Neutrophil (primary cell): Measurements from ENCODE around the gene CPSF4.
A peak's percentile ranks its signal among the peaks of the same experiment; 100 is the strongest.

Source experiments
- H3K27ac ChIP-seq: fragments of 200-600 bp; sonication (generic); 2 replicates; pipeline ENCODE4 v1.5.1; 2016; ENCODE audit warnings: mild to moderate bottlenecking, moderate library complexity
- H3K27me3 ChIP-seq: fragments of 200-600 bp; sonication (generic); 2 replicates; pipeline ENCODE4 v1.6.0; 2016; ENCODE audit warnings: mild to moderate bottlenecking
- H3K36me3 ChIP-seq: fragments of 200-600 bp; sonication (generic); 2 replicates; pipeline ENCODE4 v1.5.1; 2017
- H3K4me1 ChIP-seq, 2 experiments: fragments of 200-600 bp in 1 of 2; sonication (generic) in 1 of 2; 1 replicate in 1 of 2; 2 replicates in 1 of 2; pipeline versions ENCODE4 v1.5.1 to v1.6.1; 2013 to 2016; ENCODE audit warnings: low read depth in 1 of 2, low read length in 1 of 2, mild to moderate bottlenecking in 1 of 2, moderate library complexity in 1 of 2; ENCODE audit not compliant: control insufficient read depth in 1 of 2, insufficient read depth in 1 of 2
- H3K4me3 ChIP-seq, 2 experiments: fragments of 200-600 bp in 1 of 2; sonication (generic) in 1 of 2; 1 replicate in 1 of 2; 2 replicates in 1 of 2; pipeline ENCODE4 v1.5.1; 2013 to 2016; ENCODE audit warnings: low read depth in 1 of 2, low read length in 1 of 2, mild to moderate bottlenecking in 1 of 2, moderate library complexity in 1 of 2
- H3K9me3 ChIP-seq: fragments of 200-600 bp; sonication (generic); 2 replicates; pipeline ENCODE4 v1.5.1; 2016
- TF ChIP-seq, protein P1 (sequence below): fragments of 200-600 bp; sonication (generic); IDR thresholded peaks from 2 replicates; pipeline ENCODE4 v1.5.1; 2016; ENCODE audit warnings: antibody characterized with exemption

Gene CPSF4

DNA sequence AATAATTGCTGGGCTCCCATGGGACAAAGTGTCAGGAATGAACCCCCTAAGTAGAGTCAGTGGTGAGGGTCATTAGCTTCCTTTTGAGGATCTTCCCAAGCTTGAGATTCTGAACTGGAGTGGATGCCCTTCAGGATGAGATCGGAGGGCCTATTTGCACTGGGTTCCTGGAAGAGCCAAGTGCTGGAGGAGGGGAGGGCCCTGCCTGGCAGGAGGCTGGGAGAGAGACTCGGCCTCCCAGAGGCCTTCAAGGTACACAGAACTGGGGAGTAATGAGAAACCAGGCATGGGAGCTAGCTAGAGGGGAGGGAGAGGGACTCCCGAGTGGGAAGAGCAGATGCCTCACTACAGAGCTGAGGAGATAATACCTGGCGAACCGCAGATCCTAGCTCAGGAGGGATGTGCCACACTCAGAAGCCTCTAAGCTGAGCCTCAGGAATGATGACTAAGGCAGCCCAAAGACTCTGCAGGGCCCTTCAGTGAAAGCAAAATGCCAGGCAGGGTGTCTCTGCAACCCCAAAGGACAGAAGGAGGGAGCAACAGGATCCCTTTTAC lies 39.8 kb upstream of the CPSF4 start:
- Histone ChIP-seq H3K36me3 (peaks cover 86% of the 10 kb centered on the region), H3K27me3 (no peaks in the 10 kb centered on the region), H3K27ac (peak overlapping the region; percentile 54), H3K4me3 (no peak overlapping the region), H3K4me1 (no peaks in the 10 kb centered on the region), H3K9me3 (no peaks in the 10 kb centered on the region)
- TF ChIP-seq, protein P1, sequence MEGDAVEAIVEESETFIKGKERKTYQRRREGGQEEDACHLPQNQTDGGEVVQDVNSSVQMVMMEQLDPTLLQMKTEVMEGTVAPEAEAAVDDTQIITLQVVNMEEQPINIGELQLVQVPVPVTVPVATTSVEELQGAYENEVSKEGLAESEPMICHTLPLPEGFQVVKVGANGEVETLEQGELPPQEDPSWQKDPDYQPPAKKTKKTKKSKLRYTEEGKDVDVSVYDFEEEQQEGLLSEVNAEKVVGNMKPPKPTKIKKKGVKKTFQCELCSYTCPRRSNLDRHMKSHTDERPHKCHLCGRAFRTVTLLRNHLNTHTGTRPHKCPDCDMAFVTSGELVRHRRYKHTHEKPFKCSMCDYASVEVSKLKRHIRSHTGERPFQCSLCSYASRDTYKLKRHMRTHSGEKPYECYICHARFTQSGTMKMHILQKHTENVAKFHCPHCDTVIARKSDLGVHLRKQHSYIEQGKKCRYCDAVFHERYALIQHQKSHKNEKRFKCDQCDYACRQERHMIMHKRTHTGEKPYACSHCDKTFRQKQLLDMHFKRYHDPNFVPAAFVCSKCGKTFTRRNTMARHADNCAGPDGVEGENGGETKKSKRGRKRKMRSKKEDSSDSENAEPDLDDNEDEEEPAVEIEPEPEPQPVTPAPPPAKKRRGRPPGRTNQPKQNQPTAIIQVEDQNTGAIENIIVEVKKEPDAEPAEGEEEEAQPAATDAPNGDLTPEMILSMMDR, result no peak

DNA sequence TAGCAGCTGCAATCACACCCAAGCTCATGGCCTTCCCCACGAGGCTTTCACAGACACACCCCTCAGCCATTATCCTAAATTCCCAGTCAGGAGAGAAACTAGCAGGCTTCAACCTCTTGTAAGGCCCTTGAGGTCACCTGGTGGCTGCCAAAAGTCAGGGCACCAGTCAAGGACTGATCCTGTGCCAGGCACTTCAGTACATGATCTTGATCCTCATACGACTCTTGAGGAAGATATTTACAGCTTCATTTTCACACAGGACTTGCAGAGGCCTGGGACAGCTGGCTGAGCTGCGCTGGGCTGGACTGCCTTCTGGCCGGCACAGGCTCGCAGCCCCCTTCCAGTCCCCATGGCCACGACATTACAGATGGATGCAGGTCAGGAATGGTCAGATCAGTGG lies 39.1 kb upstream of the CPSF4 start:
- H3K27ac ChIP-seq, result peak overlapping the region; percentile 54
- H3K27me3 ChIP-seq, result no peaks in the 10 kb centered on the region
- no peak overlapping the region for H3K4me3 ChIP-seq
- no peaks in the 10 kb centered on the region for H3K4me1 ChIP-seq
- peaks cover 86% of the 10 kb centered on the region for H3K36me3 ChIP-seq
- no peaks in the 10 kb centered on the region for H3K9me3 ChIP-seq
- TF ChIP-seq, protein P1, result no peak

DNA sequence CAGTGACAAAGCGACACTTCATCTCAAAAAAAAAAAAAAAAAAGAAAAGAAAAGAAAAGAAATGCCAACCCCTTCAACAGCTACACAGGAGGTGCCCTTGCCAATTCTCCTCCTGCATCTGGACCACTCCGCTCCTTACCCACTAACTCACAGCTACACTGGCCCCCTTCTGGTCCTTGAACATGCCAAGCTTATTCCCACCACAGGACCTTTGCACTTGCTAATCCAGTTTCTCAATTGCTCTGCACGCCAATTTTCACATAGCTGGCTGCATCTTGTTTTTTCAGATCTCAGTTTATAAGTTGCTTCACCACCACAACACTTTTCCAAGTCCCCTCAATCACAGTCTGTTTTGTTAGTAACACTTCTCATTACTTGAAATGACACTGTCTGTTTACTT lies 35.9 kb upstream of the CPSF4 start:
- Histone ChIP-seq H3K4me1 (peaks cover 14 to 16% of the 10 kb centered on the region in 2 experiments), H3K27ac (no peak overlapping the region), H3K4me3 (no peak overlapping the region), H3K27me3 (no peaks in the 10 kb centered on the region), H3K36me3 (peaks cover 58% of the 10 kb centered on the region), H3K9me3 (no peaks in the 10 kb centered on the region)
- TF ChIP-seq, protein P1, result no peak

DNA sequence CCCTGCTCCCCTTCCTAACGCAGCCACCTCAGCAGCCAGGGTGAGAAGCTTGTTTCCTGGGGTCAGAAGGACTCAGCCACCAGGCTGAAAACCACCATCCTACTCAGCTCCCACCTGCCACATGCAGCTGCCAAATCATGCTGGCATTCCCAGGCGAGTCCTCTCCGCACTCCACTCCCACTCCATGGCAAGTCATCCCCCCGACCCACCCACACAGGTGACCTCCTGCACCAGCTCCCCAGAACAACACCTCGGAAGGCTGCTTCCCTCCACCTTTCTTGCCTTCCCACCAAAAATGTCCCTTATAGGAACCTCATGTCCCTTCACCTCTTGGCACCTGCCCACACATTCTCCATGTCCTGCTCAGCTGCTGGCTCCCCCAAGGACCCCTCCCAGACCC lies 35.0 kb upstream of the CPSF4 start:
- Histone ChIP-seq H3K27ac (no peak overlapping the region), H3K4me1 (peaks cover 16 to 21% of the 10 kb centered on the region in 2 experiments), H3K36me3 (peaks cover 49% of the 10 kb centered on the region), H3K27me3 (no peaks in the 10 kb centered on the region), H3K4me3 (no peak overlapping the region), H3K9me3 (no peaks in the 10 kb centered on the region)
- TF ChIP-seq, protein P1, result no peak

DNA sequence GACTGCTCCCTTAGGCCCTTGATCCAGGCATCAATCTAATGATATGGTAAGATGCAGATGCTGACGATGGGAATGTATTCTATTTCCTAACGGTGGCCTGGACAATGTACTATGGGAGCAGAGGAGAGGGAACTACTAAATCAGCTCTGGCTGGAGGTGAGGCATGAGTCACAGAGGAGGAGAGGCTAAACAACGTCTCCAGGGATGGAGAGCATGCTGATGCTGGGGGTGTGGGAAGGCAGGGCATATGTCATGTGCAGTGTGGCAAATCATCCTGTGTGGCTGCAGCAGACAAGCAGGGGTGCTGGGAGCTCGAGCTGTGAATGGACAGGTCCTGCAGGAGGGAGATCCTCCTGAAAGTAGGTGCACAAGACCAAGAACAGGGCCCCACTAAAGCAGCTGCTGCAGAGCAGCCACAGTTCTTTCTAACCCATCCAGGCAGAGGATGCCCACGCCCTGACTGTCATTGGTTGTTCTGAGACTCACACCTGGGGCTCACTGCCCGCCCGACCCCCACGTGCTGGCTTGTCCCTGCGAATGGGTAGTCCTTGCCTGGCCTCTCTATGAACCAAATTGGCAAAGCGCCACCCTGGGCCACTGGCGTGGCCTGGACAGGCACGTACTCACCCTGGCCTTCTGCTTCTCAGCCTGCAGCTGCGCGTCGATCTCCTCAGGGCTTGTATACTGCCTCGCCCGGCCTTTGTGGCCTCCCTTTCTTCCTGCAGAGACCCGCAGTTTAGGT lies 34.3 kb upstream of the CPSF4 start:
- H3K27ac ChIP-seq, result no peak overlapping the region
- no peaks in the 10 kb centered on the region for H3K27me3 ChIP-seq
- no peaks in the 10 kb centered on the region for H3K9me3 ChIP-seq
- H3K36me3 ChIP-seq, result peaks cover 43% of the 10 kb centered on the region
- H3K4me3 ChIP-seq, result no peak overlapping the region
- H3K4me1 ChIP-seq, result peaks cover 19 to 24% of the 10 kb centered on the region in 2 experiments
- TF ChIP-seq, protein P1, result no peak
